Ishikawa (cell line): ENCODE results near the gene CT83.

Experiments
- CEBPB ChIP-seq: IDR thresholded peaks from 2 replicates; pipeline ENCODE4 v1.6.1; 2012
- CREB1 ChIP-seq: IDR thresholded peaks from 2 replicates; pipeline ENCODE4 v1.6.1; 2012; ENCODE audit warnings: low read depth
- EGR1 ChIP-seq: IDR thresholded peaks from 2 replicates; pipeline ENCODE4 v1.6.1; 2012
- EP300 ChIP-seq: IDR thresholded peaks from 2 replicates; pipeline ENCODE4 v1.6.1; 2012; ENCODE audit warnings: borderline replicate concordance
- RAD21 ChIP-seq: IDR thresholded peaks from 2 replicates; pipeline ENCODE4 v1.6.1; 2012; ENCODE audit warnings: low read depth
- REST ChIP-seq: IDR thresholded peaks from 2 replicates; pipeline ENCODE4 v1.6.1; 2012; ENCODE audit warnings: low read depth, mild to moderate bottlenecking
- TAF1 ChIP-seq: IDR thresholded peaks from 2 replicates; pipeline ENCODE4 v1.6.1; 2012; ENCODE audit warnings: low read depth, mild to moderate bottlenecking
- TEAD4 ChIP-seq: IDR thresholded peaks from 2 replicates; pipeline ENCODE4 v1.6.1; 2012
- YY1 ChIP-seq: IDR thresholded peaks from 2 replicates; pipeline ENCODE4 v1.6.1; 2012; ENCODE audit warnings: low read depth
- TF ChIP-seq, protein P1 (sequence below): IDR thresholded peaks from 2 replicates; pipeline ENCODE4 v1.6.1; 2012

GRCh38 chrX:116413273-116413672, 49.5 kb downstream of the CT83 start:
- TF ChIP-seq CEBPB (no peak), REST (no peak), TEAD4 (no peak), EP300 (no peak), RAD21 (no peak), CREB1 (no peak), EGR1 (no peak), TAF1 (no peak), YY1 (no peak)
- TF ChIP-seq, protein P1, sequence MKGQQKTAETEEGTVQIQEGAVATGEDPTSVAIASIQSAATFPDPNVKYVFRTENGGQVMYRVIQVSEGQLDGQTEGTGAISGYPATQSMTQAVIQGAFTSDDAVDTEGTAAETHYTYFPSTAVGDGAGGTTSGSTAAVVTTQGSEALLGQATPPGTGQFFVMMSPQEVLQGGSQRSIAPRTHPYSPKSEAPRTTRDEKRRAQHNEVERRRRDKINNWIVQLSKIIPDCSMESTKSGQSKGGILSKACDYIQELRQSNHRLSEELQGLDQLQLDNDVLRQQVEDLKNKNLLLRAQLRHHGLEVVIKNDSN: no peak
